A549 (cell line): ENCODE data around the gene DRC7.

ENCODE experiments used
- CEBPB ChIP-seq, 2 experiments: fragments of >200 bp in 1 of 2; sonication (Bioruptor Twin) in 1 of 2; formaldehyde crosslinking in 1 of 2; IDR thresholded peaks; 2 replicates each; pipeline ENCODE4 v1.6.1; 2012 to 2016
- CHD4 ChIP-seq: fragments of 200-600 bp; sonication (generic); IDR thresholded peaks from 2 replicates; pipeline ENCODE4 v1.6.1; 2016; ENCODE audit warnings: antibody characterized with exemption, mild to moderate bottlenecking, borderline replicate concordance
- EP300 ChIP-seq, 2 experiments: fragments of >200 bp; sonication (Bioruptor Twin); formaldehyde crosslinking; IDR thresholded peaks; 2 replicates in 1 of 2; 3 replicates in 1 of 2; pipeline ENCODE4 v1.6.1; 2016 to 2017
- NFE2L2 ChIP-seq: fragments of 150-350 bp; conservative IDR thresholded peaks from 2 replicates; pipeline ENCODE4 v1.6.1; 2014; ENCODE audit warnings: low read length
- POLR2A ChIP-seq: IDR thresholded peaks from 2 replicates; pipeline ENCODE4 v1.6.1; 2012; ENCODE audit warnings: mild to moderate bottlenecking, low read length
- RNF2 ChIP-seq: fragments of 200-600 bp; sonication (generic); IDR thresholded peaks from 2 replicates; pipeline ENCODE4 v1.6.1; 2016; ENCODE audit warnings: low read depth, mild to moderate bottlenecking, antibody characterized with exemption, moderate library complexity, borderline replicate concordance
- SMC3 ChIP-seq: fragments of >200 bp; sonication (Bioruptor Twin); formaldehyde crosslinking; IDR thresholded peaks from 3 replicates; pipeline ENCODE4 v1.6.1; 2018; ENCODE audit warnings: inconsistent platforms
- TFCP2L1 ChIP-seq: fragments of 250-450 bp; sonication (Bioruptor Pico); IDR thresholded peaks from 2 replicates; pipeline ENCODE4 v1.5.0; 2021; ENCODE audit warnings: mild to moderate bottlenecking
- TF ChIP-seq, protein P1 (sequence below): fragments of >200 bp; sonication (Bioruptor Twin); formaldehyde crosslinking; IDR thresholded peaks from 3 replicates; pipeline ENCODE4 v1.5.1; 2016
- TF ChIP-seq, protein P2 (sequence below): fragments of 450-650 bp; IDR thresholded peaks from 2 replicates; pipeline ENCODE4 v1.6.1; 2014; ENCODE audit warnings: antibody characterized with exemption
- TF ChIP-seq, protein P3 (sequence below): fragments of 250-450 bp; sonication (Bioruptor Pico); IDR thresholded peaks from 2 replicates; pipeline ENCODE4 v1.5.0; 2021; ENCODE audit warnings: mild to moderate bottlenecking, moderate library complexity, borderline replicate concordance
- TF ChIP-seq, protein P4 (sequence below): fragments of 200-600 bp; sonication (generic); IDR thresholded peaks from 2 replicates; pipeline ENCODE4 v1.6.1; 2016; ENCODE audit warnings: antibody characterized with exemption, mild to moderate bottlenecking, moderate library complexity
- TF ChIP-seq, protein P5 (sequence below): IDR thresholded peaks from 2 replicates; pipeline ENCODE4 v1.6.1; 2012

DNA sequence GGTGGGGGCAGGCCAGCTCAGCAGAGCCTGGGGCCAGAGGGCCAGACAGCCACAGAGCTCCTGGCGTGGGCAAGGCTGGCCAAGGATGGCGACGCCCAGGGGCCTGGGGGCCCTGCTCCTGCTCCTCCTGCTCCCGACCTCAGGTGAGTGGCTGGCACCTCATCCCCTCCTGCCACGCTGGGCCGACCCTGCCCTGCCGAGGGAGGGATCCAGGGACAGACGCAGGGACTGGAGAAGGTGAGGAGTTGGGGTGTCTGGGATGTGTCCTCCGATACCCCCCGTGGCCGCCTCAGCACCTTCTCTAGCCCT, 26.4 kb upstream of the DRC7 start, which contains the start of gene ADGRG3:
- TF ChIP-seq, protein P1, sequence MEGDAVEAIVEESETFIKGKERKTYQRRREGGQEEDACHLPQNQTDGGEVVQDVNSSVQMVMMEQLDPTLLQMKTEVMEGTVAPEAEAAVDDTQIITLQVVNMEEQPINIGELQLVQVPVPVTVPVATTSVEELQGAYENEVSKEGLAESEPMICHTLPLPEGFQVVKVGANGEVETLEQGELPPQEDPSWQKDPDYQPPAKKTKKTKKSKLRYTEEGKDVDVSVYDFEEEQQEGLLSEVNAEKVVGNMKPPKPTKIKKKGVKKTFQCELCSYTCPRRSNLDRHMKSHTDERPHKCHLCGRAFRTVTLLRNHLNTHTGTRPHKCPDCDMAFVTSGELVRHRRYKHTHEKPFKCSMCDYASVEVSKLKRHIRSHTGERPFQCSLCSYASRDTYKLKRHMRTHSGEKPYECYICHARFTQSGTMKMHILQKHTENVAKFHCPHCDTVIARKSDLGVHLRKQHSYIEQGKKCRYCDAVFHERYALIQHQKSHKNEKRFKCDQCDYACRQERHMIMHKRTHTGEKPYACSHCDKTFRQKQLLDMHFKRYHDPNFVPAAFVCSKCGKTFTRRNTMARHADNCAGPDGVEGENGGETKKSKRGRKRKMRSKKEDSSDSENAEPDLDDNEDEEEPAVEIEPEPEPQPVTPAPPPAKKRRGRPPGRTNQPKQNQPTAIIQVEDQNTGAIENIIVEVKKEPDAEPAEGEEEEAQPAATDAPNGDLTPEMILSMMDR: no peak
- TF ChIP-seq RNF2: no peak
- no peak for TF ChIP-seq CEBPB (IDR thresholded peaks at IDR 0.05)
- TF ChIP-seq CHD4: no peak
- no peak for TF ChIP-seq POLR2A
- TF ChIP-seq NFE2L2: no peak
- TF ChIP-seq, protein P2, sequence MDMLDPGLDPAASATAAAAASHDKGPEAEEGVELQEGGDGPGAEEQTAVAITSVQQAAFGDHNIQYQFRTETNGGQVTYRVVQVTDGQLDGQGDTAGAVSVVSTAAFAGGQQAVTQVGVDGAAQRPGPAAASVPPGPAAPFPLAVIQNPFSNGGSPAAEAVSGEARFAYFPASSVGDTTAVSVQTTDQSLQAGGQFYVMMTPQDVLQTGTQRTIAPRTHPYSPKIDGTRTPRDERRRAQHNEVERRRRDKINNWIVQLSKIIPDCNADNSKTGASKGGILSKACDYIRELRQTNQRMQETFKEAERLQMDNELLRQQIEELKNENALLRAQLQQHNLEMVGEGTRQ: no peak
- TF ChIP-seq, protein P3, sequence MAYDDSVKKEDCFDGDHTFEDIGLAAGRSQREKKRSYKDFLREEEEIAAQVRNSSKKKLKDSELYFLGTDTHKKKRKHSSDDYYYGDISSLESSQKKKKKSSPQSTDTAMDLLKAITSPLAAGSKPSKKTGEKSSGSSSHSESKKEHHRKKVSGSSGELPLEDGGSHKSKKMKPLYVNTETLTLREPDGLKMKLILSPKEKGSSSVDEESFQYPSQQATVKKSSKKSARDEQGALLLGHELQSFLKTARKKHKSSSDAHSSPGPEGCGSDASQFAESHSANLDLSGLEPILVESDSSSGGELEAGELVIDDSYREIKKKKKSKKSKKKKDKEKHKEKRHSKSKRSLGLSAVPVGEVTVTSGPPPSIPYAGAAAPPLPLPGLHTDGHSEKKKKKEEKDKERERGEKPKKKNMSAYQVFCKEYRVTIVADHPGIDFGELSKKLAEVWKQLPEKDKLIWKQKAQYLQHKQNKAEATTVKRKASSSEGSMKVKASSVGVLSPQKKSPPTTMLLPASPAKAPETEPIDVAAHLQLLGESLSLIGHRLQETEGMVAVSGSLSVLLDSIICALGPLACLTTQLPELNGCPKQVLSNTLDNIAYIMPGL (CRISPR knock-in tag): no peak
- TF ChIP-seq, protein P4, sequence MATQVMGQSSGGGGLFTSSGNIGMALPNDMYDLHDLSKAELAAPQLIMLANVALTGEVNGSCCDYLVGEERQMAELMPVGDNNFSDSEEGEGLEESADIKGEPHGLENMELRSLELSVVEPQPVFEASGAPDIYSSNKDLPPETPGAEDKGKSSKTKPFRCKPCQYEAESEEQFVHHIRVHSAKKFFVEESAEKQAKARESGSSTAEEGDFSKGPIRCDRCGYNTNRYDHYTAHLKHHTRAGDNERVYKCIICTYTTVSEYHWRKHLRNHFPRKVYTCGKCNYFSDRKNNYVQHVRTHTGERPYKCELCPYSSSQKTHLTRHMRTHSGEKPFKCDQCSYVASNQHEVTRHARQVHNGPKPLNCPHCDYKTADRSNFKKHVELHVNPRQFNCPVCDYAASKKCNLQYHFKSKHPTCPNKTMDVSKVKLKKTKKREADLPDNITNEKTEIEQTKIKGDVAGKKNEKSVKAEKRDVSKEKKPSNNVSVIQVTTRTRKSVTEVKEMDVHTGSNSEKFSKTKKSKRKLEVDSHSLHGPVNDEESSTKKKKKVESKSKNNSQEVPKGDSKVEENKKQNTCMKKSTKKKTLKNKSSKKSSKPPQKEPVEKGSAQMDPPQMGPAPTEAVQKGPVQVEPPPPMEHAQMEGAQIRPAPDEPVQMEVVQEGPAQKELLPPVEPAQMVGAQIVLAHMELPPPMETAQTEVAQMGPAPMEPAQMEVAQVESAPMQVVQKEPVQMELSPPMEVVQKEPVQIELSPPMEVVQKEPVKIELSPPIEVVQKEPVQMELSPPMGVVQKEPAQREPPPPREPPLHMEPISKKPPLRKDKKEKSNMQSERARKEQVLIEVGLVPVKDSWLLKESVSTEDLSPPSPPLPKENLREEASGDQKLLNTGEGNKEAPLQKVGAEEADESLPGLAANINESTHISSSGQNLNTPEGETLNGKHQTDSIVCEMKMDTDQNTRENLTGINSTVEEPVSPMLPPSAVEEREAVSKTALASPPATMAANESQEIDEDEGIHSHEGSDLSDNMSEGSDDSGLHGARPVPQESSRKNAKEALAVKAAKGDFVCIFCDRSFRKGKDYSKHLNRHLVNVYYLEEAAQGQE: no peak
- TF ChIP-seq TFCP2L1 (CRISPR knock-in tag): no peak
- TF ChIP-seq SMC3: no peak
- no peak for TF ChIP-seq EP300 (IDR thresholded peaks at IDR 0.05)
- TF ChIP-seq, protein P5, sequence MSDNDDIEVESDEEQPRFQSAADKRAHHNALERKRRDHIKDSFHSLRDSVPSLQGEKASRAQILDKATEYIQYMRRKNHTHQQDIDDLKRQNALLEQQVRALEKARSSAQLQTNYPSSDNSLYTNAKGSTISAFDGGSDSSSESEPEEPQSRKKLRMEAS: no peak
